Keratinocyte (primary cell): ENCODE measurements around the gene HSBP1L1.

Experiments used
- CTCF ChIP-seq, 3 experiments: IDR thresholded peaks in 1 of 3; conservative IDR thresholded peaks in 1 of 3; optimal IDR thresholded peaks in 1 of 3; 2 replicates in 2 of 3; 3 replicates in 1 of 3; pipeline versions ENCODE3 to v1.5.1; 2011; ENCODE audit warnings: low read length in 3 of 3, mild to moderate bottlenecking in 3 of 3, moderate library complexity in 2 of 3, control low read depth in 1 of 3, inconsistent platforms in 1 of 3; ENCODE audit not compliant: insufficient read depth in 2 of 3; ENCODE audit errors: extremely low read depth in 1 of 3
- EZH2 ChIP-seq: IDR thresholded peaks from one replicate; pipeline ENCODE4 v1.6.1; 2012; ENCODE audit warnings: inconsistent platforms, mild to moderate bottlenecking, low read length, moderate library complexity

- no peak for TF ChIP-seq EZH2
- TF ChIP-seq CTCF (optimal IDR thresholded peaks at IDR 0.05 in 1 of 3, IDR thresholded peaks at IDR 0.05 in 1 of 3, conservative IDR thresholded peaks at IDR 0.05 in 1 of 3; ENCODE audit: extremely low read depth in 1 of 3, insufficient read depth in 2 of 3, low read length in 3 of 3), result no peak
Observed at GRCh38 chr18:80009661-80010550, 45.5 kb downstream of the HSBP1L1 start.
